Measurements from ENCODE around the gene EFEMP1.

- no peak for TF ChIP-seq CTCF (IDR thresholded peaks at IDR 0.05)
- no peak for TF ChIP-seq POLR2AphosphoS5 (IDR thresholded peaks at IDR 0.05)
These were observed 7.0 kb downstream of the EFEMP1 start for GRCh38 chr2:55916473-55917049.

All from upper lobe of left lung (tissue), 4 donors.